CD14-positive monocyte (primary cell): ENCODE data around the gene EEA1. TPM values are rescaled to one million over a fixed set of nuclear protein-coding genes. Genes with fewer than 3 reads are reported as not detected.

ENCODE experiments used
- DNase-seq, 3 donors: peaks; one replicate each; pipeline ENCODE4 v3.0.0-alpha.2; 2011 to 2022
- H2AFZ ChIP-seq: 2 replicates; pipeline ENCODE4 v1.6.0; 2012; ENCODE audit warnings: mild to moderate bottlenecking, low read depth, low read length, inconsistent platforms; ENCODE audit not compliant: insufficient read depth, poor library complexity, severe bottlenecking
- H3K27ac ChIP-seq, 2 donors: 1 replicate in 1 of 2; 2 replicates in 1 of 2; pipeline ENCODE4 v1.5.1; 2012 to 2013; ENCODE audit warnings: low read length in 2 of 2, control low read depth in 1 of 2, inconsistent platforms in 1 of 2, low read depth in 1 of 2, mild to moderate bottlenecking in 1 of 2
- H3K27me3 ChIP-seq, 2 donors: one replicate each; pipeline versions ENCODE4 v1.6.0 to v1.6.1; 2011 to 2013; ENCODE audit warnings: low read length in 2 of 2; ENCODE audit not compliant: control insufficient read depth in 2 of 2, insufficient read depth in 2 of 2
- H3K36me3 ChIP-seq, 2 donors: replicated peaks in 1 of 2; 1 replicate in 1 of 2; 2 replicates in 1 of 2; pipeline versions ENCODE4 v1.5.1 to v1.6.1; 2012 to 2013; ENCODE audit warnings: low read length in 2 of 2, control low read depth in 1 of 2, inconsistent platforms in 1 of 2, mild to moderate bottlenecking in 1 of 2; ENCODE audit not compliant: insufficient read depth in 2 of 2, control insufficient read depth in 1 of 2
- H3K4me1 ChIP-seq, 2 donors: 1 replicate in 1 of 2; 2 replicates in 1 of 2; pipeline versions ENCODE4 v1.5.1 to v1.6.1; 2012 to 2013; ENCODE audit warnings: low read length in 2 of 2, control low read depth in 1 of 2, inconsistent platforms in 1 of 2, mild to moderate bottlenecking in 1 of 2, moderate library complexity in 1 of 2; ENCODE audit not compliant: insufficient read depth in 2 of 2, control insufficient read depth in 1 of 2
- H3K4me2 ChIP-seq: replicated peaks from 2 replicates; pipeline ENCODE3; 2012; ENCODE audit warnings: low read length, moderate library complexity, mild to moderate bottlenecking; ENCODE audit not compliant: poor library complexity, severe bottlenecking; ENCODE audit errors: extremely low read depth
- H3K4me3 ChIP-seq, 3 experiments: fragments of 200-600 bp in 1 of 3; sonication (generic) in 1 of 3; replicated peaks in 1 of 3; 1 replicate in 2 of 3; 2 replicates in 1 of 3; pipeline ENCODE4 v1.5.1; 2011 to 2013; ENCODE audit warnings: low read length in 3 of 3, mild to moderate bottlenecking in 3 of 3, control low read depth in 2 of 3, low read depth in 2 of 3, inconsistent platforms in 1 of 3, moderate library complexity in 1 of 3
- H3K79me2 ChIP-seq: 2 replicates; pipeline ENCODE4 v1.6.0; 2012; ENCODE audit warnings: mild to moderate bottlenecking, control low read depth, inconsistent platforms, low read length, moderate library complexity; ENCODE audit not compliant: insufficient read depth
- H3K9ac ChIP-seq: 2 replicates; pipeline ENCODE4 v1.6.0; 2017; ENCODE audit warnings: low read length, mild to moderate bottlenecking; ENCODE audit not compliant: insufficient read depth, poor library complexity, severe bottlenecking
- H3K9me3 ChIP-seq, 2 donors: replicated peaks in 1 of 2; 1 replicate in 1 of 2; 2 replicates in 1 of 2; pipeline versions ENCODE4 v1.5.1 to v1.6.1; 2012 to 2013; ENCODE audit warnings: low read length in 2 of 2, control low read depth in 1 of 2; ENCODE audit not compliant: control insufficient read depth in 1 of 2, insufficient read depth in 1 of 2
- H4K20me1 ChIP-seq: 2 replicates; pipeline ENCODE4 v1.6.0; 2012; ENCODE audit warnings: mild to moderate bottlenecking, low read length, control low read depth, moderate library complexity; ENCODE audit not compliant: insufficient read depth
- H3K27ac Mint-ChIP-seq, 7 donors: one replicate each; pipeline ENCODE4 v1.8.0; 2020; ENCODE audit warnings: mild to moderate bottlenecking in 7 of 7, mixed read lengths in 7 of 7, moderate library complexity in 6 of 7, inconsistent platforms in 2 of 7
- H3K27me3 Mint-ChIP-seq, 3 donors: one replicate each; pipeline ENCODE4 v1.8.0; 2021 to 2022; ENCODE audit warnings: low read depth in 3 of 3, mild to moderate bottlenecking in 3 of 3, mixed read lengths in 3 of 3, moderate library complexity in 3 of 3, inconsistent platforms in 1 of 3
- H3K36me3 Mint-ChIP-seq, 2 donors: one replicate each; pipeline ENCODE4 v1.8.0; 2020; ENCODE audit warnings: mixed read lengths in 2 of 2, inconsistent platforms in 1 of 2, mild to moderate bottlenecking in 1 of 2
- H3K4me1 Mint-ChIP-seq: one replicate; pipeline ENCODE4 v1.8.0; 2020; ENCODE audit warnings: mild to moderate bottlenecking, mixed read lengths
- H3K4me3 Mint-ChIP-seq, 2 donors: one replicate each; pipeline ENCODE4 v1.8.0; 2020; ENCODE audit warnings: mild to moderate bottlenecking in 2 of 2, mixed read lengths in 2 of 2, moderate library complexity in 1 of 2
- H3K9me3 Mint-ChIP-seq, 7 donors: one replicate each; pipeline ENCODE4 v1.8.0; 2020 to 2022; ENCODE audit warnings: mixed read lengths in 7 of 7, mild to moderate bottlenecking in 6 of 7, moderate library complexity in 6 of 7, inconsistent platforms in 2 of 7
- WGBS: methylation state at CpG from one replicate; pipeline ENCODE4 v1.1.5; 2013; ENCODE audit warnings: missing lambda C conversion rate; ENCODE audit not compliant: insufficient coverage; 5-methylcytosine and 5-hydroxymethylcytosine counted together
- intact Hi-C, 2 donors: fragments of 100-400 bp; cut with micrococcal nuclease; formaldehyde crosslinking; loops; one replicate each; pipeline versions ENCODE4 v1.15.0 to v1.15.1; 2023
- polyA plus RNA-seq, 3 donors: library from polyadenylated mRNA; depleted of rRNA in 1 of 3; unstranded in 2 of 3; stranded (reverse) in 1 of 3; fragments of 300-500 nt in 2 of 3; fragments of >200 nt in 1 of 3; fragmentation: Illumina TruSeq in 2 of 3; gene quantifications; 1 replicate in 2 of 3; 2 replicates in 1 of 3; pipeline ENCODE4 v1.2.3, GENCODE V29; 2012 to 2021
- TF ChIP-seq, protein P1 (sequence below): fragments of 200-600 bp; IDR thresholded peaks from one replicate; pipeline ENCODE4 v1.8.0; 2022; ENCODE audit warnings: antibody characterized with exemption, mild to moderate bottlenecking

The EEA1 gene
- polyA plus RNA-seq, 3 donors: 3.0 to 10.7 (median 3.6) TPM

GRCh38 chr12:92854344-92854743, 74.8 kb downstream of the EEA1 start:
- H3K79me2 ChIP-seq: no peaks in the 10 kb centered on the region
- H3K27me3 Mint-ChIP-seq: no peaks in the 10 kb centered on the region
- WGBS: 96% methylated on average over 3 of the region's 3 CpGs
- TF ChIP-seq, protein P1, sequence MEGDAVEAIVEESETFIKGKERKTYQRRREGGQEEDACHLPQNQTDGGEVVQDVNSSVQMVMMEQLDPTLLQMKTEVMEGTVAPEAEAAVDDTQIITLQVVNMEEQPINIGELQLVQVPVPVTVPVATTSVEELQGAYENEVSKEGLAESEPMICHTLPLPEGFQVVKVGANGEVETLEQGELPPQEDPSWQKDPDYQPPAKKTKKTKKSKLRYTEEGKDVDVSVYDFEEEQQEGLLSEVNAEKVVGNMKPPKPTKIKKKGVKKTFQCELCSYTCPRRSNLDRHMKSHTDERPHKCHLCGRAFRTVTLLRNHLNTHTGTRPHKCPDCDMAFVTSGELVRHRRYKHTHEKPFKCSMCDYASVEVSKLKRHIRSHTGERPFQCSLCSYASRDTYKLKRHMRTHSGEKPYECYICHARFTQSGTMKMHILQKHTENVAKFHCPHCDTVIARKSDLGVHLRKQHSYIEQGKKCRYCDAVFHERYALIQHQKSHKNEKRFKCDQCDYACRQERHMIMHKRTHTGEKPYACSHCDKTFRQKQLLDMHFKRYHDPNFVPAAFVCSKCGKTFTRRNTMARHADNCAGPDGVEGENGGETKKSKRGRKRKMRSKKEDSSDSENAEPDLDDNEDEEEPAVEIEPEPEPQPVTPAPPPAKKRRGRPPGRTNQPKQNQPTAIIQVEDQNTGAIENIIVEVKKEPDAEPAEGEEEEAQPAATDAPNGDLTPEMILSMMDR: no peak
- no peaks in the 10 kb centered on the region for H3K4me1 ChIP-seq
- no peaks in the 10 kb centered on the region for H4K20me1 ChIP-seq
- peak overlapping the region in 1 of 7 donors; percentile 4 for H3K27ac Mint-ChIP-seq
- H3K36me3 Mint-ChIP-seq: peaks cover 48 to 52% of the 10 kb centered on the region in 2 donors
- H3K9me3 Mint-ChIP-seq: peaks cover 0 to 3% (median 0%) of the 10 kb centered on the region in 7 donors
- H3K4me3 ChIP-seq: no peak overlapping the region
- intact Hi-C loops: no loop called here
- H3K4me3 Mint-ChIP-seq: no peak overlapping the region
- no peak for DNase-seq
- H3K4me1 Mint-ChIP-seq: no peaks in the 10 kb centered on the region
- no peaks in the 10 kb centered on the region for H3K27me3 ChIP-seq
- no peak overlapping the region for H3K4me2 ChIP-seq
- H3K36me3 ChIP-seq: peaks cover 45 to 81% of the 10 kb centered on the region in 2 donors
- H3K27ac ChIP-seq: no peak overlapping the region
- H3K9ac ChIP-seq: no peak overlapping the region
- no peaks in the 10 kb centered on the region for H3K9me3 ChIP-seq
- H2AFZ ChIP-seq: no peak overlapping the region

- Histone ChIP-seq H3K4me3 (no peak overlapping the region), H3K9me3 (no peaks in the 10 kb centered on the region), H3K4me1 (peaks cover 0 to 4% of the 10 kb centered on the region in 2 donors), H3K36me3 (peaks cover 26 to 44% of the 10 kb centered on the region in 2 donors), H3K9ac (no peak overlapping the region), H4K20me1 (no peaks in the 10 kb centered on the region), H2AFZ (no peak overlapping the region), H3K79me2 (no peaks in the 10 kb centered on the region), H3K27me3 (no peaks in the 10 kb centered on the region), H3K27ac (no peak overlapping the region), H3K4me2 (no peak overlapping the region)
- peak overlapping the region in 1 of 7 donors; percentile 54 for H3K27ac Mint-ChIP-seq
- H3K4me3 Mint-ChIP-seq: no peak overlapping the region
- intact Hi-C loops: no loop called here
- WGBS: no CpG with 5 or more reads among the region's 3 CpGs
- H3K4me1 Mint-ChIP-seq: peaks cover 2% of the 10 kb centered on the region
- DNase-seq: no peak
- TF ChIP-seq, protein P1: no peak
- H3K9me3 Mint-ChIP-seq: no peaks in the 10 kb centered on the region
- H3K27me3 Mint-ChIP-seq: no peaks in the 10 kb centered on the region
- H3K36me3 Mint-ChIP-seq: peaks cover 29 to 32% of the 10 kb centered on the region in 2 donors
These were observed 80.4 kb downstream of the EEA1 start for GRCh38 chr12:92848740-92849139.
